Measurements from ENCODE around the gene WDFY4. TPM values are rescaled to one million over a fixed set of nuclear protein-coding genes. Genes with fewer than 3 reads are reported as not detected.

WDFY4 gene
- total RNA-seq, 2 donors from 2014 or later, result not detected

DNA sequence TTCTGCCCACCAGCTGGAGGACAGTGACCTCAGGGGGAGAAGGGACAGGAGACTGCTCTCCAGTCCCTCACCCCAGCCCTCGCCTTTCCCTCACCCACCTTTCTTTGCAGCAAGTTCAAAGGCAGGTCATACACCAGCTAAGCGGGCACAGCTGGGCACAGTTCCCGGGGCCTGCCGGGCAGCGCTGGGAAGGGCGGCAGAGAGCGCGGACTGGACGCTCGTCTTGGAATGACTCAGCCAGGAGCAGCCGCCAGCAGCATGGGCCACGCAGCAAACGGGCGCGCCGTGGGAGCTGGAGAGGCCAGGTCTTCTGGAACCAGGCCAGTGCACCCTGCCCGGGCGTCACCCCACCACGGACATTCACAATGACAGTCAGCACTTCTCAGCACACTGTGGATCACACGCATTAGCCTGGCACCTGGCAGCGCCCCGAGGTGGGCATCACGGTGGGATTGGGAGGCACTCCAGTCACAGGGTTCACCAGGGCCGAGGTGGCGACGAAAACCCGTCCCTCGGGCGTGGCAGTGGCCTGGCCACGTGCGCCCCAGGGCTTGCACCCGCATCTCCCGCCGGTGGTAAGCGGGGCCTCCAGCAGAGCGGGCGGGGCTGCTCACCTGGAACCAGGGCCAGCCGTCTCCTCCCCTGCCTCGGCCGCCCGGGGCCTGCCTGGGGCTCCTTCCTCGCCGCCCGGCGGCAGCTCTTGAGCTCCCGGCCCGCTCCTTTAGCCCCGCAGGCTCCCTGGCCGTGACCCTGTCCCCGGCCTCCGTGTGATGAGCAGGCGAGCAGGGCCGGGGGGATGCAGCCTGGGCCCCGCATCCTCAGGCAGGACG lies 29.0 kb upstream of the WDFY4 start:
- peaks cover 6% of the 10 kb centered on the region for H3K4me1 Mint-ChIP-seq
- no peak overlapping the region for H3K27ac ChIP-seq (ENCODE audit: low read depth, low read length)
- peaks cover 39% of the 10 kb centered on the region for H3K27me3 ChIP-seq (ENCODE audit: control insufficient read depth, insufficient read depth, low read length, poor library complexity, severe bottlenecking)
- H3K4me3 Mint-ChIP-seq, result peak overlapping the region; percentile 40
- no peak overlapping the region for H3K4me3 ChIP-seq (ENCODE audit: low read length)
- no peak overlapping the region for H3K27ac Mint-ChIP-seq
- H3K4me1 ChIP-seq (ENCODE audit: control insufficient read depth, insufficient read depth, low read length), result no peaks in the 10 kb centered on the region
- H3K9me3 Mint-ChIP-seq, result no peaks in the 10 kb centered on the region
- no peaks in the 10 kb centered on the region for H3K36me3 ChIP-seq (ENCODE audit: control insufficient read depth, insufficient read depth, low read length)
- no peaks in the 10 kb centered on the region for H3K9me3 ChIP-seq (ENCODE audit: control insufficient read depth, low read length)
- no peak for DNase-seq
- TF ChIP-seq, protein P1, sequence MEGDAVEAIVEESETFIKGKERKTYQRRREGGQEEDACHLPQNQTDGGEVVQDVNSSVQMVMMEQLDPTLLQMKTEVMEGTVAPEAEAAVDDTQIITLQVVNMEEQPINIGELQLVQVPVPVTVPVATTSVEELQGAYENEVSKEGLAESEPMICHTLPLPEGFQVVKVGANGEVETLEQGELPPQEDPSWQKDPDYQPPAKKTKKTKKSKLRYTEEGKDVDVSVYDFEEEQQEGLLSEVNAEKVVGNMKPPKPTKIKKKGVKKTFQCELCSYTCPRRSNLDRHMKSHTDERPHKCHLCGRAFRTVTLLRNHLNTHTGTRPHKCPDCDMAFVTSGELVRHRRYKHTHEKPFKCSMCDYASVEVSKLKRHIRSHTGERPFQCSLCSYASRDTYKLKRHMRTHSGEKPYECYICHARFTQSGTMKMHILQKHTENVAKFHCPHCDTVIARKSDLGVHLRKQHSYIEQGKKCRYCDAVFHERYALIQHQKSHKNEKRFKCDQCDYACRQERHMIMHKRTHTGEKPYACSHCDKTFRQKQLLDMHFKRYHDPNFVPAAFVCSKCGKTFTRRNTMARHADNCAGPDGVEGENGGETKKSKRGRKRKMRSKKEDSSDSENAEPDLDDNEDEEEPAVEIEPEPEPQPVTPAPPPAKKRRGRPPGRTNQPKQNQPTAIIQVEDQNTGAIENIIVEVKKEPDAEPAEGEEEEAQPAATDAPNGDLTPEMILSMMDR (conservative IDR thresholded peaks at IDR 0.05), result no peak
- no peaks in the 10 kb centered on the region for H3K36me3 Mint-ChIP-seq (ENCODE audit: low read depth)
- H3K9ac ChIP-seq (ENCODE audit: extremely low read depth, low read length, poor library complexity, severe bottlenecking), result no peak overlapping the region
- WGBS, 2 experiments (ENCODE audit: insufficient coverage in 1 of 2, insufficient read length in 1 of 2), result 66 to 92% methylated on average over 28 to 55 of the region's 55 CpGs
- H3K27me3 Mint-ChIP-seq (ENCODE audit: insufficient read depth), result peaks cover 72% of the 10 kb centered on the region

DNA sequence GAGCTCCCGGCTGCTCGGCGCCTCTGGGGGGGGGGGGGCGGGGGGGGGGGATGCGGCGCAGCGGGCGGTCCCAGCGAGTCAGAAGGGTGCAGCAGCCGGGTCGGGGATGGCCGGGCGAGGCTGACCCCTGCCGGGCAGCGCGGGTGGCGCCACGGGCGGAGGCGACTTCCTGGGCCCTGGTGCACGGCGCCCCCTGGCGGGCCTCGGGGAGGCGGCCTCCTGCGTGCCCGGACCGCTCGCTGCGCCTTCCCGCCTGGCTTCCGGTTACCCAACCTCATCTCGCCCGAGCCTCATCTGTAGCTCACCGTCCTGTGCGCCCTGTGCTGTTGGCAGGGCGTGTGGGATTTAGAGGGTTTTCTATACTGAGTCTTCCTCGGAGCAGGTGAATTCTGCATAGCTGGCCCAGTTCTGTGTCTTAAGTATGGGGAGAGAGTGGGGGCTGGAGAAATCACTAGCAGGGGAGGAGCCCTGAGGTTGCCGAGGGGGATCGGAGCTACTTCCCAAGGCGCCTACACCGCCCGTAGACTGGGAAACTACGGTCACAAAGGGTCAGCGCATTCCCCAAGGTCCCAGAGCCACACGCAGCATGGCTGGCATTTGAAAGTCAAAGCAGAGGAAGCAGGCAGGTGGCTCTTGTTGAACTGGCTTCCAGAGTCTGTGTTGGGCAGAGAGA lies 28.3 kb upstream of the WDFY4 start:
- Mint-ChIP-seq H3K36me3 (ENCODE audit: low read depth) (no peaks in the 10 kb centered on the region), H3K27ac (peak overlapping the region; percentile 75), H3K27me3 (ENCODE audit: insufficient read depth) (peaks cover 66% of the 10 kb centered on the region), H3K9me3 (no peaks in the 10 kb centered on the region), H3K4me3 (peak overlapping the region; percentile 58), H3K4me1 (peaks cover 6% of the 10 kb centered on the region)
- no peaks in the 10 kb centered on the region for H3K4me1 ChIP-seq (ENCODE audit: control insufficient read depth, insufficient read depth, low read length)
- TF ChIP-seq, protein P1 (conservative IDR thresholded peaks at IDR 0.05), result peak; percentile 99
- peak; percentile 96 for DNase-seq
- peak overlapping the region; percentile 68 for H3K4me3 ChIP-seq (ENCODE audit: low read length)
- WGBS, 2 experiments (ENCODE audit: insufficient coverage in 1 of 2, insufficient read length in 1 of 2), result 8 to 13% methylated on average over 12 to 45 of the region's 46 CpGs
- H3K27ac ChIP-seq (ENCODE audit: low read depth, low read length), result no peak overlapping the region
- no peak overlapping the region for H3K9ac ChIP-seq (ENCODE audit: extremely low read depth, low read length, poor library complexity, severe bottlenecking)
- peaks cover 39% of the 10 kb centered on the region for H3K27me3 ChIP-seq (ENCODE audit: control insufficient read depth, insufficient read depth, low read length, poor library complexity, severe bottlenecking)
- H3K9me3 ChIP-seq (ENCODE audit: control insufficient read depth, low read length), result no peaks in the 10 kb centered on the region
- no peaks in the 10 kb centered on the region for H3K36me3 ChIP-seq (ENCODE audit: control insufficient read depth, insufficient read depth, low read length)

DNA sequence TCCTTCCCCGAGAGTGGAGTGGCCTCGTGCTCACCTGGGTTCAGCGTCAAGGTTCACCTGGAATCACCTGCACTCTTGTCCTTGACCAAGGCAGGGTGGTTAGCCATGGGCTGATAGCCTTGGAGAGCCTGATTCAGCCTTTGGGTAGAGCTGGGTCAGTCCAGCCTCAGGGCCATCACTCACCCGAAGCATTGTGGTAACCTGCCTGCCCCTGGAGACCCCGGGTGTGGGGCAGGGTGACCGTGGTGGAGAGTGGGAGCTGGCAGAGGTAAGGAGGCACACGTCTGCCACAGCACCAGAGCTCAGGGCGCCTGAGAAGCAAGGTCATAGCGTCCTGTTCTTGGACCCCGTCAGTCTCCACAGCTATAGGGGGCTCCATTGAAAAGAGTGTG lies 27.8 kb upstream of the WDFY4 start:
- no peaks in the 10 kb centered on the region for H3K4me1 ChIP-seq (ENCODE audit: control insufficient read depth, insufficient read depth, low read length)
- Mint-ChIP-seq H3K4me1 (peaks cover 6% of the 10 kb centered on the region), H3K36me3 (ENCODE audit: low read depth) (no peaks in the 10 kb centered on the region), H3K27me3 (ENCODE audit: insufficient read depth) (peaks cover 61% of the 10 kb centered on the region), H3K27ac (no peak overlapping the region), H3K9me3 (no peaks in the 10 kb centered on the region), H3K4me3 (peak overlapping the region; percentile 58)
- TF ChIP-seq, protein P1 (conservative IDR thresholded peaks at IDR 0.05), result no peak
- H3K36me3 ChIP-seq (ENCODE audit: control insufficient read depth, insufficient read depth, low read length), result no peaks in the 10 kb centered on the region
- peak overlapping the region; percentile 68 for H3K4me3 ChIP-seq (ENCODE audit: low read length)
- DNase-seq, result no peak
- H3K9me3 ChIP-seq (ENCODE audit: control insufficient read depth, low read length), result no peaks in the 10 kb centered on the region
- H3K27ac ChIP-seq (ENCODE audit: low read depth, low read length), result no peak overlapping the region
- WGBS, 2 experiments (ENCODE audit: insufficient coverage in 1 of 2, insufficient read length in 1 of 2), result 74 to 83% methylated on average over 8 to 10 of the region's 10 CpGs
- H3K27me3 ChIP-seq (ENCODE audit: control insufficient read depth, insufficient read depth, low read length, poor library complexity, severe bottlenecking), result peaks cover 35% of the 10 kb centered on the region
- no peak overlapping the region for H3K9ac ChIP-seq (ENCODE audit: extremely low read depth, low read length, poor library complexity, severe bottlenecking)

Measured in endodermal cell (in vitro differentiated cells).